Measurements from ENCODE around the gene PREX1. TPM values are rescaled to one million over a fixed set of nuclear protein-coding genes. Genes with fewer than 3 reads are reported as not detected.

The PREX1 gene
- total RNA-seq, 1 experiment from 2014 or later, result not detected

DNA sequence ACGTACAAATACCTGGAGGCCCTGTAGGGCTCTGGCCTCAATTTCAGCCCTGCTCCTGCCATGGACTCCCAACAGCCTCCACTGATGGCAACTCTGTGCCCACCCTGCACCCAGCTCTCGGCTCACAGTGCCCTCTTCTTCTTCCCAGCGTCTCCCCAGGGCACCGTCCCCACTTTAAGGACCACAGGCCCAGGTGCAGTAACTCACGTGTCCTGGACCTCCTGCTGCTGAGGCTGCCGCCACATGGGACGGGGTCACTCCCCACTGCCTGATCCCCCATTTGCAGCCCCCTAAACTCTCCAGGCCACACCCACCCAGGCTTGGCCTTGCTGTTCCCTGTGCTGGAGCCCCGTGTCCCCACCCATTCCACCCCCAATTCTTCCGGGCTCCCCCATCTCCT lies 223.4 kb downstream of the PREX1 start:
- no TSS peak for BruUV-seq (replicated peaks)
- Mint-ChIP-seq H3K4me3 (ENCODE audit: unreplicated experiment) (no peak overlapping the region), H3K4me1 (ENCODE audit: insufficient read depth, unreplicated experiment) (no peaks in the 10 kb centered on the region), H3K36me3 (ENCODE audit: insufficient read depth, unreplicated experiment) (no peaks in the 10 kb centered on the region), H3K9me3 (ENCODE audit: unreplicated experiment) (no peaks in the 10 kb centered on the region), H3K27me3 (ENCODE audit: insufficient read depth, unreplicated experiment) (peaks cover 82% of the 10 kb centered on the region), H3K27ac (ENCODE audit: low read depth, unreplicated experiment) (no peak overlapping the region)
- ChIA-PET CTCF (no interaction called here), POLR2A (no interaction called here)
- TF ChIP-seq, protein P1, sequence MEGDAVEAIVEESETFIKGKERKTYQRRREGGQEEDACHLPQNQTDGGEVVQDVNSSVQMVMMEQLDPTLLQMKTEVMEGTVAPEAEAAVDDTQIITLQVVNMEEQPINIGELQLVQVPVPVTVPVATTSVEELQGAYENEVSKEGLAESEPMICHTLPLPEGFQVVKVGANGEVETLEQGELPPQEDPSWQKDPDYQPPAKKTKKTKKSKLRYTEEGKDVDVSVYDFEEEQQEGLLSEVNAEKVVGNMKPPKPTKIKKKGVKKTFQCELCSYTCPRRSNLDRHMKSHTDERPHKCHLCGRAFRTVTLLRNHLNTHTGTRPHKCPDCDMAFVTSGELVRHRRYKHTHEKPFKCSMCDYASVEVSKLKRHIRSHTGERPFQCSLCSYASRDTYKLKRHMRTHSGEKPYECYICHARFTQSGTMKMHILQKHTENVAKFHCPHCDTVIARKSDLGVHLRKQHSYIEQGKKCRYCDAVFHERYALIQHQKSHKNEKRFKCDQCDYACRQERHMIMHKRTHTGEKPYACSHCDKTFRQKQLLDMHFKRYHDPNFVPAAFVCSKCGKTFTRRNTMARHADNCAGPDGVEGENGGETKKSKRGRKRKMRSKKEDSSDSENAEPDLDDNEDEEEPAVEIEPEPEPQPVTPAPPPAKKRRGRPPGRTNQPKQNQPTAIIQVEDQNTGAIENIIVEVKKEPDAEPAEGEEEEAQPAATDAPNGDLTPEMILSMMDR (IDR thresholded peaks at IDR 0.05; ENCODE audit: unreplicated experiment), result no peak
- no peak for DNase-seq (ENCODE audit: unreplicated experiment)
- intact Hi-C loops (cut with micrococcal nuclease), result no loop called here

DNA sequence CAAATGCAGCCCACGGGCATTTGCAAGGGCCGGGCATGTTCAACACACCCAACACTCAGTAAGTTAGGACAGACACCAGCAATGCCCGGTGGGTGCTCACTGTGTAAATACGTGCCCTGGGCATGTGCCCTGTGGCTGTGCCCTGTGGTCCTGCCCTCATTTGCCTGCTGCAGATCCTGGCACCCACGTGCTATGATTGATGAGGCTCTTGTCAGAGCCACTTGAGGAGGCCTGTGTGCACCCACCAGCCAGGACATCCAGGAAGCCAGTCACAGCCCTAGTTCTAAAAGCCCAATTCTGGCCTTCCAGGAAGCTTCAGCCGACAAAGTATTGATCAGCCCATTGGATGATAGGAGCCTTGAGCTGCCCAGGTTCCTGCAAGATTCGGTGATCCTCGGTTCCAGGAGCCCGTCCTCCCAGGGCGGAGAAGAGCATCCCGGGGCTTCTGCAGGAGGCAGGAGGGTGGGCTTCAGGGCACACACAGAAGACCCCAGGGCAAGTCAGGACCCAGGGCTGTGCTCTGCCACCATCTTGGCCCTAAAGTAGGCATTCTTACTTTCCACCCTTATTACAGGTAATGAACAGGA lies 223.9 kb downstream of the PREX1 start:
- intact Hi-C loops (cut with micrococcal nuclease), result no loop called here
- ChIA-PET POLR2A (no interaction called here), CTCF (no interaction called here)
- H3K4me1 Mint-ChIP-seq (ENCODE audit: insufficient read depth, unreplicated experiment), result no peaks in the 10 kb centered on the region
- H3K27me3 Mint-ChIP-seq (ENCODE audit: insufficient read depth, unreplicated experiment), result peaks cover 82% of the 10 kb centered on the region
- no peak overlapping the region for H3K4me3 Mint-ChIP-seq (ENCODE audit: unreplicated experiment)
- no peak for DNase-seq (ENCODE audit: unreplicated experiment)
- no peaks in the 10 kb centered on the region for H3K36me3 Mint-ChIP-seq (ENCODE audit: insufficient read depth, unreplicated experiment)
- TF ChIP-seq, protein P1 (IDR thresholded peaks at IDR 0.05; ENCODE audit: unreplicated experiment), result no peak
- no peaks in the 10 kb centered on the region for H3K9me3 Mint-ChIP-seq (ENCODE audit: unreplicated experiment)
- no TSS peak for BruUV-seq (replicated peaks)
- H3K27ac Mint-ChIP-seq (ENCODE audit: low read depth, unreplicated experiment), result no peak overlapping the region

DNA sequence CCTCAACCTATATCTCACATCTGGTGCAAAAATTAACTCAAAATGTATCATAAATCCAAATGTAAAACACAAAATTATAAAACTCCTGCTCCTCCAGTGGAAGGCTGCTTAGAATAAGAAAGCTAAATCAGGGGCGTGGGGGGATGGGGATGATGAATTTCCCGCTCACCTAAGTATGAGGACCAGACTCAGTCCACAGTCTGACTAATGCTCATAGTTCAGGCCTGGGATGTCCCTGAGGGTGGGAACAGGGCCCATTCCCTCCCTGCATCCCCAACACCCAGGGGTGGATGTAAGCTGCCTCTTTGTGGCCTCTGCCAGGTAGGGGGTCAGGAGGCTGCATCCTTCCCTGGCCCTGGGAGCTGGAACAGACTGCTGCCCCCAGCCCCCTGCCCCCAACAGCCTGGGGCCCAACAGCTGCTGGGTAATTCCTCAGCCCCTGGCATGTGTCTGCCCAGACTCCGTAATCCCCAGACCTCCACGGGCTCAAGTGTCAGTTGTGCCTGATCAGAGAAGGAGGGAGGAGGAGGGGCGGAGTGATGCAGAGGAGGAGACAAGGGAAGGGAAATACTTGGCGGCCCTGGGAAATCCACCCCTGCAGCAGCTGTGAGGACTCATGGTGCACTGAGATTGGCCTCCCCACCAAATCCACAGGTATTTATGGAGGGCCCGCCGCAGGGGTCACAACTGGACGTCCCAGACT lies 224.5 kb downstream of the PREX1 start:
- Mint-ChIP-seq H3K4me3 (ENCODE audit: unreplicated experiment) (no peak overlapping the region), H3K36me3 (ENCODE audit: insufficient read depth, unreplicated experiment) (no peaks in the 10 kb centered on the region), H3K27ac (ENCODE audit: low read depth, unreplicated experiment) (no peak overlapping the region), H3K4me1 (ENCODE audit: insufficient read depth, unreplicated experiment) (no peaks in the 10 kb centered on the region), H3K9me3 (ENCODE audit: unreplicated experiment) (no peaks in the 10 kb centered on the region), H3K27me3 (ENCODE audit: insufficient read depth, unreplicated experiment) (peaks cover 78% of the 10 kb centered on the region)
- TF ChIP-seq, protein P1 (IDR thresholded peaks at IDR 0.05; ENCODE audit: unreplicated experiment), result no peak
- POLR2A ChIA-PET, result interaction anchor here (0.9 kb wide), 1 partner anchor 147 kb away, joined by 3 read pairs; no protein-coding TSS in a partner anchor
- CTCF ChIA-PET, result no interaction called here
- no peak for DNase-seq (ENCODE audit: unreplicated experiment)
- intact Hi-C loops (cut with micrococcal nuclease), result no loop called here
- BruUV-seq (replicated peaks), result no TSS peak

DNA sequence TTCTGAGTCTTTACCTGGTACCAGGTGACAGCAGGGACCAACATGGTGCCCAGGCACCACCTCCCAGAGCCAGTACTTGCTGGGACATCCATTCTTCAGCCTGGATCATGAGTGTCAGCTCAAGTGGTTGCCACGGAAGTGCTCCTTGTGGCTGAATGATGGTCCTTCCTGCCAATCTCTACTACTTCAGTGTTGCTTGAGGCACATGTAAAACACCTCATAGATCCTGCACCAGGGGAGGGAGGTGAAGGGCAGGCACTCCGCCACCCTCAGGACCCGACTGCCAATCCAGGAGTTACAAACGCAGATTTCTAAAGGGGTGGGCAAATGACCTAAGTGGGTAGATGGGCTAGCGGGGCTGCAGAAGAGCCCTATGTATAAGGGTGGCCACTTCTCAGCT lies 226.0 kb downstream of the PREX1 start:
- intact Hi-C loops (cut with micrococcal nuclease), result no loop called here
- no peaks in the 10 kb centered on the region for H3K9me3 Mint-ChIP-seq (ENCODE audit: unreplicated experiment)
- DNase-seq (ENCODE audit: unreplicated experiment), result no peak
- peaks cover 64% of the 10 kb centered on the region for H3K27me3 Mint-ChIP-seq (ENCODE audit: insufficient read depth, unreplicated experiment)
- POLR2A ChIA-PET, result interaction anchor here (0.7 kb wide), 1 partner anchor 68 kb away, joined by 3 read pairs; no protein-coding TSS in a partner anchor
- no peaks in the 10 kb centered on the region for H3K4me1 Mint-ChIP-seq (ENCODE audit: insufficient read depth, unreplicated experiment)
- no peaks in the 10 kb centered on the region for H3K36me3 Mint-ChIP-seq (ENCODE audit: insufficient read depth, unreplicated experiment)
- CTCF ChIA-PET, result interaction anchor here (0.6 kb wide), 2 partner anchors 22 to 911 kb away, joined by 3 read pairs; no protein-coding TSS in a partner anchor
- TF ChIP-seq, protein P1 (IDR thresholded peaks at IDR 0.05; ENCODE audit: unreplicated experiment), result no peak
- BruUV-seq (replicated peaks), result no TSS peak
- H3K4me3 Mint-ChIP-seq (ENCODE audit: unreplicated experiment), result no peak overlapping the region
- H3K27ac Mint-ChIP-seq (ENCODE audit: low read depth, unreplicated experiment), result no peak overlapping the region
